ENCODE measurements around the gene LMX1B.

Gene LMX1B

DNA sequence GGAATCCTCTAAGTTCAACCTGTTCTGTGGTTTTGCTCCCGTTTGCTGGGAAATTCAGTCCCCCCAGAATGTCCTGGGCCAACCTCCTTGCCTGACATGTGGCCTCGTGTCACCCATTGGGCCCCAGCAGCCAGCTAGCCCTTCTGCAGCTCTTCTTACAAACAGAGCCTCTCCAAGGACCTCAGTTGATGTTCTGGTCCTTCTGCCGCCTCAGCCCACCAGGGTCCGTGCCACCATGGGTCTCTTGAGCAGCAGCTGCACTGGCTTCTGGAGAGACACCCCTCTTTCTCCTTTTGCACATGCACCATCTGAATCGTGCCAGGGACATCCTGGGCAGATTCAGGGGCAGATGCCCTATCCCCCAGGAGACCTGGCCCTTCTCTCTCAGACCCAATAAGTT, 85.0 kb downstream of the LMX1B start:
- H3K27ac ChIP-seq (ENCODE audit: low read depth, low read length), result no peak overlapping the region
- no peak overlapping the region for H3K4me3 ChIP-seq (ENCODE audit: low read length)
- H3K27me3 ChIP-seq (ENCODE audit: control insufficient read depth, low read length), result no peaks in the 10 kb centered on the region; the same call in 1 of the 2 replicates
- H3K9me3 ChIP-seq (ENCODE audit: control insufficient read depth, insufficient read depth, low read length), result no peaks in the 10 kb centered on the region
- TF ChIP-seq EZH2phosphoT487 (IDR thresholded peaks at IDR 0.05; ENCODE audit: borderline replicate concordance, low read length), result no peak
- H4K20me1 ChIP-seq (ENCODE audit: control insufficient read depth, insufficient read depth, low read depth, low read length), result no peaks in the 10 kb centered on the region
- H3K9me2 ChIP-seq (replicated peaks; ENCODE audit: control insufficient read depth, low read length), result no peaks in the 10 kb centered on the region
- no peak overlapping the region for H3K4me2 ChIP-seq (ENCODE audit: low read length)
- no peaks in the 10 kb centered on the region for H3K4me1 ChIP-seq (ENCODE audit: control insufficient read depth, low read length)
- no peaks in the 10 kb centered on the region for H3K79me2 ChIP-seq (ENCODE audit: control insufficient read depth, low read length)
- no peaks in the 10 kb centered on the region for H3K36me3 ChIP-seq (ENCODE audit: control insufficient read depth, low read length)
- no peaks in the 10 kb centered on the region for H3F3A ChIP-seq (ENCODE audit: control insufficient read depth, insufficient read depth)

- no peaks in the 10 kb centered on the region for H3F3A ChIP-seq (ENCODE audit: control insufficient read depth, insufficient read depth)
- H3K9me3 ChIP-seq (ENCODE audit: control insufficient read depth, insufficient read depth, low read length), result no peaks in the 10 kb centered on the region
- H3K4me3 ChIP-seq (ENCODE audit: low read length), result no peak overlapping the region
- H3K79me2 ChIP-seq (ENCODE audit: control insufficient read depth, low read length), result no peaks in the 10 kb centered on the region
- no peaks in the 10 kb centered on the region for H4K20me1 ChIP-seq (ENCODE audit: control insufficient read depth, insufficient read depth, low read depth, low read length)
- no peaks in the 10 kb centered on the region for H3K36me3 ChIP-seq (ENCODE audit: control insufficient read depth, low read length)
- peaks cover 4% of the 10 kb centered on the region for H3K27me3 ChIP-seq (ENCODE audit: control insufficient read depth, low read length)
- no peaks in the 10 kb centered on the region for H3K9me2 ChIP-seq (replicated peaks; ENCODE audit: control insufficient read depth, low read length)
- TF ChIP-seq EZH2phosphoT487 (IDR thresholded peaks at IDR 0.05; ENCODE audit: borderline replicate concordance, low read length) (no peak), CTCF (IDR thresholded peaks at IDR 0.05; ENCODE audit: low read depth, low read length, poor library complexity, severe bottlenecking) (no peak)
- no peak overlapping the region for H3K4me2 ChIP-seq (ENCODE audit: low read length)
- no peaks in the 10 kb centered on the region for H3K4me1 ChIP-seq (ENCODE audit: control insufficient read depth, low read length)
- no peak overlapping the region for H3K27ac ChIP-seq (ENCODE audit: low read depth, low read length)
These were observed 85.7 kb downstream of the LMX1B start for GRCh38 chr9:126699401-126699881.

- Histone ChIP-seq H3K9me3 (ENCODE audit: control insufficient read depth, insufficient read depth, low read length) (no peaks in the 10 kb centered on the region), H3K79me2 (ENCODE audit: control insufficient read depth, low read length) (no peaks in the 10 kb centered on the region), H3K4me1 (ENCODE audit: control insufficient read depth, low read length) (peaks cover 3% of the 10 kb centered on the region; the same call in 1 of the 2 replicates), H3K4me2 (ENCODE audit: low read length) (no peak overlapping the region), H3K36me3 (ENCODE audit: control insufficient read depth, low read length) (no peaks in the 10 kb centered on the region), H3K27ac (ENCODE audit: low read depth, low read length) (no peak overlapping the region), H3K4me3 (ENCODE audit: low read length) (no peak overlapping the region), H4K20me1 (ENCODE audit: control insufficient read depth, insufficient read depth, low read depth, low read length) (no peaks in the 10 kb centered on the region), H3K27me3 (ENCODE audit: control insufficient read depth, low read length) (peaks cover 10% of the 10 kb centered on the region), H3K9me2 (replicated peaks; ENCODE audit: control insufficient read depth, low read length) (no peaks in the 10 kb centered on the region), H3F3A (ENCODE audit: control insufficient read depth, insufficient read depth) (no peaks in the 10 kb centered on the region)
- TF ChIP-seq CTCF (IDR thresholded peaks at IDR 0.05; ENCODE audit: low read depth, low read length, poor library complexity, severe bottlenecking), result no peak
- TF ChIP-seq EZH2phosphoT487 (IDR thresholded peaks at IDR 0.05; ENCODE audit: borderline replicate concordance, low read length), result no peak
These were observed 86.6 kb downstream of the LMX1B start for GRCh38 chr9:126700296-126700695.

DNA sequence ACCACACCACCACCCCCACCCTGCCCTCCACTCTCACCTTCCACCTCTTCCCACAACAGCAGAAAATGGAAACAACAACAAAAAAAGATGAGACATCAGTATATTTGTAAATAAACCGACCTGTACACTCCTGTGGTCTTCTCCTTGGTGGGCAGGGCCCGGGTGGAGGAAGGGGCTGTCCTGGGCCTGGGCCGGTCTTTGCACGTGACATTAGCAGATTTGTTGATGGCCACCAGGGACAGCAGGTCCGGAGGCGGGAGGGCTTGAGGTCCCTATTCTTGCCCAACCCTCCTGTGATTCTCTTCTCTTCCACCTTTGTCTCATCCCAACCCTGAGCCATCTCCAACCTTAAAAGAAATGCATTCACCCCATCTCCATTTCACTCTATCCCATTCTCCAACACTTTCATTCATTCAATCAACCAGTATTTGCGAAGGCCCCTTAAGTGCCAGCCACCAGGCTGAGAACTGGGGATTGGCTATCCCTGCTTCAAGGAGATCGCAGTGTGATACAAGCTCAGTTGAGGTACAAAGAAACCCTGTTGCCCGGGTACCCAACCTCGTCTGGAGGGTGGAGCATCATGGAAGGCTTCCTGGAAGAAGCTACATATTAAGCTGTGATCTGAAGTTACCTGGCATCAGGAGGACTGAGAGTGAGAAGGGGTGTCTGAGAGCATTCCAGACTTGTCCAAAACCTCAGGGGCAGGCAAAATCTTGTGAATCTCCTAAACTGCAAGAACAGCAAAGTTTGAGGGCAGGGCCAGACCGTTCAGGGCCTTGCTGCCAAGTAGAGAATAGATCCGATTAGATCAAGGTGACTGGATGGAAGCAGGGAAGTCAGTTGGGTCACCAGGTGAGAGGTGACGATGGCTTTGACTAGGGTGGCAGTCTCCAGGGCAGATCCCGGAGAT, 87.4 kb downstream of the LMX1B start:
- H3K4me2 ChIP-seq (ENCODE audit: low read length), result no peak overlapping the region
- no peak for TF ChIP-seq EZH2phosphoT487 (IDR thresholded peaks at IDR 0.05; ENCODE audit: borderline replicate concordance, low read length)
- TF ChIP-seq CTCF (IDR thresholded peaks at IDR 0.05; ENCODE audit: low read depth, low read length, poor library complexity, severe bottlenecking), result no peak
- H3K9me2 ChIP-seq (replicated peaks; ENCODE audit: control insufficient read depth, low read length), result no peaks in the 10 kb centered on the region
- no peak overlapping the region for H3K4me3 ChIP-seq (ENCODE audit: low read length)
- no peaks in the 10 kb centered on the region for H4K20me1 ChIP-seq (ENCODE audit: control insufficient read depth, insufficient read depth, low read depth, low read length)
- no peaks in the 10 kb centered on the region for H3F3A ChIP-seq (ENCODE audit: control insufficient read depth, insufficient read depth)
- no peak overlapping the region for H3K27ac ChIP-seq (ENCODE audit: low read depth, low read length)
- no peaks in the 10 kb centered on the region for H3K9me3 ChIP-seq (ENCODE audit: control insufficient read depth, insufficient read depth, low read length)
- peaks cover 6% of the 10 kb centered on the region for H3K4me1 ChIP-seq (ENCODE audit: control insufficient read depth, low read length)
- peaks cover 10% of the 10 kb centered on the region for H3K27me3 ChIP-seq (ENCODE audit: control insufficient read depth, low read length)
- no peaks in the 10 kb centered on the region for H3K36me3 ChIP-seq (ENCODE audit: control insufficient read depth, low read length)
- no peaks in the 10 kb centered on the region for H3K79me2 ChIP-seq (ENCODE audit: control insufficient read depth, low read length)
